C4-2B (cell line): ENCODE results near the gene CELSR1.

Source experiments
- ZFX ChIP-seq: fragments of 450-650 bp; IDR thresholded peaks from 2 replicates; pipeline ENCODE4 v1.6.1; 2017
- TF ChIP-seq, protein P1 (sequence below): fragments of 450-650 bp; conservative IDR thresholded peaks from 2 replicates; pipeline ENCODE4 v1.5.1; 2017; ENCODE audit warnings: mild to moderate bottlenecking

DNA sequence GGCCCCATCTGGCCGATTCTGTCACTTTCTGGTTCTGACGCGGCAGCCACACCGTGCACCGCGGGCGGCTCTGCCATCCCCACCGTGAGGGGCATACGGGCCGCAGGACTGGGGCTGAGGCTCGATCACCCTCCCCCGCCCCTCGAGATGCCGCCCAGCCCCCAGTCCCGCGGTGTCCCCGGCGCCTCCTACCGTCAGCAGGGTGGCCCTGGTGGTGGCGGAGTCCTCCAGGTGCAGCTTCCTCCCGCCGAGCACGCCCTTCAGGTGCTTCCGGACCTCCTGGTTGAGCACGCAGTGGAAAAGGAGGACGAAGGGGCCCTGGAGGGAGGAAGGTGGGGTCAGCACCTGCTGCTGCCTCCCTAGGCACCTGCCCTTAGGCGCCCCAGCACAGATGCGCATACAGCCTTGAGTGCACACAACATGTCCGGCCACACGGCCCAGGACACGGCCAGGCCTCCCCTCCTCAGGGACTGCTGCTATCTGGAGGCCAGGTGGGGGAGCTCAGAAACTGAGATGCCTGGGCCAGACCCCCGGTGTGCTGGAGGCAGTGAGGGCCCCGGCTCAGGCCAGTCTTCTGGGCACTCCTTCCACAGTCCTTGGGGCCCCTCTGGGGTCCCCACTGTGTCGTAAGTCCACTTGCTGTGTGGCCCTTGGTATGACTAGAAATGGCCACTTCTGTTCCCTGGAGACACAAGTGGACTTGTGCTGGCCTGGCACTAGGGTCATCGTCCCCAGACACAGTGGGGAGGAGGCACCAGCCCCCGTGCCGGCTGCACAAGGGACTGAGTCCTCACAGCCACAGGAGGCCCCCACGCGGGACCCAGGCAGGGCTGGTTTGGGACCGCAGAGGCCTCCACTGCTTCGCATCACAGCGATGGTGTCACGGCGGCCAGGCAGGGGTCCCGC, 170.4 kb downstream of the CELSR1 start:
- TF ChIP-seq, protein P1, sequence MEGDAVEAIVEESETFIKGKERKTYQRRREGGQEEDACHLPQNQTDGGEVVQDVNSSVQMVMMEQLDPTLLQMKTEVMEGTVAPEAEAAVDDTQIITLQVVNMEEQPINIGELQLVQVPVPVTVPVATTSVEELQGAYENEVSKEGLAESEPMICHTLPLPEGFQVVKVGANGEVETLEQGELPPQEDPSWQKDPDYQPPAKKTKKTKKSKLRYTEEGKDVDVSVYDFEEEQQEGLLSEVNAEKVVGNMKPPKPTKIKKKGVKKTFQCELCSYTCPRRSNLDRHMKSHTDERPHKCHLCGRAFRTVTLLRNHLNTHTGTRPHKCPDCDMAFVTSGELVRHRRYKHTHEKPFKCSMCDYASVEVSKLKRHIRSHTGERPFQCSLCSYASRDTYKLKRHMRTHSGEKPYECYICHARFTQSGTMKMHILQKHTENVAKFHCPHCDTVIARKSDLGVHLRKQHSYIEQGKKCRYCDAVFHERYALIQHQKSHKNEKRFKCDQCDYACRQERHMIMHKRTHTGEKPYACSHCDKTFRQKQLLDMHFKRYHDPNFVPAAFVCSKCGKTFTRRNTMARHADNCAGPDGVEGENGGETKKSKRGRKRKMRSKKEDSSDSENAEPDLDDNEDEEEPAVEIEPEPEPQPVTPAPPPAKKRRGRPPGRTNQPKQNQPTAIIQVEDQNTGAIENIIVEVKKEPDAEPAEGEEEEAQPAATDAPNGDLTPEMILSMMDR: no peak
- no peak for TF ChIP-seq ZFX
